Measurements from ENCODE around the gene ATP8A2. TPM values are rescaled to one million over a fixed set of nuclear protein-coding genes. Genes with fewer than 3 reads are reported as not detected.

ATP8A2 gene
- total RNA-seq, 1 experiment from 2014 or later, result 5.2 TPM

- TF ChIP-seq PRDM15 (CRISPR knock-in tag; IDR thresholded peaks at IDR 0.05) (no peak), EMX1 (CRISPR knock-in tag; IDR thresholded peaks at IDR 0.05) (no peak), ZNF219 (CRISPR knock-in tag; IDR thresholded peaks at IDR 0.05; ENCODE audit: borderline replicate concordance) (no peak), MYBL2 (CRISPR knock-in tag; IDR thresholded peaks at IDR 0.05) (no peak), CBFB (CRISPR knock-in tag; IDR thresholded peaks at IDR 0.05; ENCODE audit: low read depth) (no peak)
Observed at GRCh38 chr13:26017196-26017921, 645.6 kb downstream of the ATP8A2 start (continued).

DNA sequence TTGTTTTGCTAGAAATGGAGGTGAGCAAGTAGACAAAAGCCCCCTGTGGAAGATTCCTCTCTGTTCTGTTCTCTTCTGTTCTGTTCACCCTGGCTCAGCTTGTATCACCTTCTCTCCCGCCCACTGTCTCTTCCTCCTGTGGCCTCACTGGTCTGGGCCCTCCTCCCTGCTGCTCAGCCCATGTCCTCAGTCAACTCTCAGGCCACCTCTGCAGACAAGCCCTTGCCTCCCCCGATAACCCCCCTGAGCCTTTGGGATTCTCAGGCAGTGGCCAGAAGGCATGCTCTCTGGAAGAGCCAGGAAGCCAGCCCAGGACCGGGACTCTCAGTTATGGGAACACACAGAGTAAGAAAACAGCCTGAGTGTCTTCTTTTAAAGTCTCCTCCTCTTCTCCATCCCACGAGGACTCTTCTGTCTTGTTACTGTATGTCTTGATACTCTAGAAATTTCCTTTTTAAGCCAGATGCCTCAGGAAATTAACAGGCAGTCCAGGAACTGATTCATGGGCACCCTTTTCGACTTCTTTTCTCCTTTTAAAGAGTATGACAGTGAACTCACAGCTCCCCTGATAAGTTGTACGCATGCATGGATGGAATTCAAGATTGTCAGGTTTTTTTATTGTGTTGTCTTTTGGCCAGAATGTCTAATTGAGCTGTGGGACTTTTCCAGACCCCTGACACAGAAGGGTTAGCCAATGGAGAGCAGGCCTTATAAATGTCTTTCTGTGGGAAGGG lies 646.3 kb downstream of the ATP8A2 start:
- Mint-ChIP-seq H3K27ac (no peak overlapping the region; the same call in 1 of the 2 replicates), H3K27me3 (ENCODE audit: low read depth) (peaks cover 35% of the 10 kb centered on the region), H3K4me3 (no peak overlapping the region), H3K9me3 (no peaks in the 10 kb centered on the region), H3K36me3 (no peaks in the 10 kb centered on the region), H3K4me1 (peaks cover 36% of the 10 kb centered on the region)
- TF ChIP-seq ATF3 (CRISPR knock-in tag; conservative IDR thresholded peaks at IDR 0.05), result no peak
- no peak for TF ChIP-seq CBFB (CRISPR knock-in tag; IDR thresholded peaks at IDR 0.05; ENCODE audit: low read depth)
- TF ChIP-seq ELF4 (CRISPR knock-in tag; IDR thresholded peaks at IDR 0.05; ENCODE audit: low read depth), result no peak
- TF ChIP-seq JUN (CRISPR knock-in tag; IDR thresholded peaks at IDR 0.05), result no peak
- no peak for TF ChIP-seq PRDM15 (CRISPR knock-in tag; IDR thresholded peaks at IDR 0.05)
- TF ChIP-seq RORB (CRISPR knock-in tag; IDR thresholded peaks at IDR 0.05), result no peak
- TF ChIP-seq SP1 (CRISPR knock-in tag; conservative IDR thresholded peaks at IDR 0.05), result no peak
- no peak for TF ChIP-seq NR2C2 (CRISPR knock-in tag; IDR thresholded peaks at IDR 0.05)
- no peak for TF ChIP-seq TEAD1 (CRISPR knock-in tag; IDR thresholded peaks at IDR 0.05)
- no peak for TF ChIP-seq ZBTB43 (CRISPR knock-in tag; IDR thresholded peaks at IDR 0.05)
- TF ChIP-seq, protein P1, sequence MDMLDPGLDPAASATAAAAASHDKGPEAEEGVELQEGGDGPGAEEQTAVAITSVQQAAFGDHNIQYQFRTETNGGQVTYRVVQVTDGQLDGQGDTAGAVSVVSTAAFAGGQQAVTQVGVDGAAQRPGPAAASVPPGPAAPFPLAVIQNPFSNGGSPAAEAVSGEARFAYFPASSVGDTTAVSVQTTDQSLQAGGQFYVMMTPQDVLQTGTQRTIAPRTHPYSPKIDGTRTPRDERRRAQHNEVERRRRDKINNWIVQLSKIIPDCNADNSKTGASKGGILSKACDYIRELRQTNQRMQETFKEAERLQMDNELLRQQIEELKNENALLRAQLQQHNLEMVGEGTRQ (CRISPR knock-in tag; IDR thresholded peaks at IDR 0.05), result no peak
- no peak for TF ChIP-seq FOXK1 (CRISPR knock-in tag; IDR thresholded peaks at IDR 0.05)
- TF ChIP-seq SMAD3 (CRISPR knock-in tag; IDR thresholded peaks at IDR 0.05; ENCODE audit: borderline replicate concordance), result no peak
- no peak for TF ChIP-seq E2F4 (CRISPR knock-in tag; IDR thresholded peaks at IDR 0.05; ENCODE audit: borderline replicate concordance, low read depth)
- TF ChIP-seq CREM (CRISPR knock-in tag; IDR thresholded peaks at IDR 0.05), result no peak
- TF ChIP-seq, protein P2, sequence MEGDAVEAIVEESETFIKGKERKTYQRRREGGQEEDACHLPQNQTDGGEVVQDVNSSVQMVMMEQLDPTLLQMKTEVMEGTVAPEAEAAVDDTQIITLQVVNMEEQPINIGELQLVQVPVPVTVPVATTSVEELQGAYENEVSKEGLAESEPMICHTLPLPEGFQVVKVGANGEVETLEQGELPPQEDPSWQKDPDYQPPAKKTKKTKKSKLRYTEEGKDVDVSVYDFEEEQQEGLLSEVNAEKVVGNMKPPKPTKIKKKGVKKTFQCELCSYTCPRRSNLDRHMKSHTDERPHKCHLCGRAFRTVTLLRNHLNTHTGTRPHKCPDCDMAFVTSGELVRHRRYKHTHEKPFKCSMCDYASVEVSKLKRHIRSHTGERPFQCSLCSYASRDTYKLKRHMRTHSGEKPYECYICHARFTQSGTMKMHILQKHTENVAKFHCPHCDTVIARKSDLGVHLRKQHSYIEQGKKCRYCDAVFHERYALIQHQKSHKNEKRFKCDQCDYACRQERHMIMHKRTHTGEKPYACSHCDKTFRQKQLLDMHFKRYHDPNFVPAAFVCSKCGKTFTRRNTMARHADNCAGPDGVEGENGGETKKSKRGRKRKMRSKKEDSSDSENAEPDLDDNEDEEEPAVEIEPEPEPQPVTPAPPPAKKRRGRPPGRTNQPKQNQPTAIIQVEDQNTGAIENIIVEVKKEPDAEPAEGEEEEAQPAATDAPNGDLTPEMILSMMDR (IDR thresholded peaks at IDR 0.05), result no peak
- ChIA-PET CTCF (no interaction called here), POLR2A (no interaction called here)
- DNase-seq (ENCODE audit: low spot score) (no peak), ATAC-seq (no peak)

All from WTC11 (cell line).